ENCODE measurements around the gene RAB9A.

The RAB9A gene

DNA sequence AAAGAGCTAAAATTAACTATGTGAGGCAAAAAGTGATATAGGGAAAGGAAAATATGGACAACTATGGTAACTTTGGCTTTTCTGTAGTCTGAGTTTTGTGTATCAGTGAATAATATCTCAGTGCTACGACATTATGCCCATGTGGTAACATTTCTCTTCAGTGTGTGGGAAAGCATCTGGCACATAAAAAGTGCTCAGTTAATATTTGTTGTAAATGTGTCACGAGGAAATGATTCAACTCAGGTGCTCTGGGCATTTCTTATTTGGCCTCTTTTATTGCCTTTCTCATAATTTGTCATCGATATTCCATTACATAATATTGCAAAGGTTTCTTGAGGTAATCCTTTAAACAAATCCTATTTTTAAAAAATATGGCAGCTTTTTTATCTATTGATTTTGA lies 63.2 kb downstream of the RAB9A start:
- DNase-seq, result no peak

GRCh38 chrX:13752646-13753045 lies 63.7 kb downstream of the RAB9A start:
- DNase-seq, result no peak

- no peak for DNase-seq
Observed at GRCh38 chrX:13754765-13755164, 65.8 kb downstream of the RAB9A start.

DNA sequence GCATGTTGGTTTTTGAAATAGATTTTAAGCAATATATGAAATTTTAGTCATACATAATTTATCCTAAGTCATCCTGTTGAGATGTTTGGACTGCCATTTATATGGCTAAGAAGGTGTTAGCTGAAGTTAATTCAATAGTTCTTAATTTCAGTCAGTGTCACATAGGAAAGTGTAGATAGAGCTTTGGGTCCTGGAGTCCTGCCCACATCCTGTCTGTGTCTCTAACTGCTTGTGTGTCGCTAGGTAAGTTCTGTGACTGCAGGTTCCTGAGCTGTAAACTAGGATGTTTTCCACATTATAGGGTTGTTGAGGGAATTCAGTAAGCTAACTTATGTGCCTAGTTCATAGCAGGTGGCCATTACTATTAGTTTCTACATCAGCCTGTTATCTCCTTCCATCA lies 66.3 kb downstream of the RAB9A start:
- no peak for DNase-seq

GRCh38 chrX:13756381-13756780 lies 67.5 kb downstream of the RAB9A start:
- no peak for DNase-seq

DNA sequence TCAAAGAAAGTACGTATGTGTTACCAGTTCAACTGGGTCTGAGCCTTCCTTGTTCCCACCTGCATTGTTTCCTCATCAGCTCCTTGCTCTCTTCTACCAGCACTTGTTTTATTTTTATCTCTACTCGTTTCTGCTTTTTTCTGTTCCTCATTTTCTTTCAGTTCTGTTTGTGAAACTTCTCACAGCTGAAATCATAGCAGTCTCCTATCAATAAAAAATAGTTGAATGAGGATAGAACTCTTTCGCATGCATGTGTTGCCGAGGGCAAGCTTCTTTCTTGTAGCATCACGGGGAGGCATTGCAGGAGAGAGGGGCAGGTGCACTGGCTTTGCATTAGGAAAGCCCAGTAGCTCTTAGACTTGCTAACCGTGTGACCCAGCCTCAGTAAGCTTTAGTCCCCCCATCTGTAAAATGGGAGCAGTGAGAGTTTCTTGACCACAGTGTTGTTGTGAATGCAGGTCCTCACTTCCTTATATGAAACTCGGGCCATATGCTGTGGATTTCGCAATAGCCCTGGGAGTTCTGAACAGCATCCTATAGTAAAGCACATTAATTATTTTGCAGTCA lies 70.3 kb downstream of the RAB9A start:
- DNase-seq, result no peak
